Measurements from ENCODE around the gene SOX10.

DNA sequence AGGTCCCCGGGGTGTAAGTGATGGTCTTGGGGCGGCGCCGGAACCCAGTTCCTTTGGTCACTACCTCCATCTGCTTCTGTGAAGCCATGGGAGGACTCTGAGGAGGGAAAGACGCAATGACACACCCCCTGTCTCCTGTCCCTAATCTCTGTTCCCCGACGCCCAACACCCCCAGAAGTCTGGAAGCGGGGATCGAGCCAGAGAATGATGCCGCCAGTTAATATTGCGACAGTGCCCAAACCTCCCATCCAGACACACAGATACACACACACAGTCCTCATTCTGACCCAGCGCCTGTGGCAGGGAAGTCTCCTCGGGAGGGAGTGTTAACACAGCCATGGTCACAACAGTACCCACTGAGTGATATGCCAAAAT lies 31.3 kb downstream of the SOX10 start:
- no peak for TF ChIP-seq EZH2 (IDR thresholded peaks at IDR 0.05; ENCODE audit: borderline replicate concordance, insufficient read depth, low read depth, low read length, poor library complexity, severe bottlenecking)
- no peak for TF ChIP-seq CTCF (IDR thresholded peaks at IDR 0.05)
